ENCODE results near the gene DMRTA2. TPM values are rescaled to one million over a fixed set of nuclear protein-coding genes. Genes with fewer than 3 reads are reported as not detected.

The DMRTA2 gene
- total and polyA plus RNA-seq, 5 donors from 2014 or later = not detected

- peak overlapping the region; percentile 11 to 34 (median 27) for H3K27ac Mint-ChIP-seq
- H3K4me3 Mint-ChIP-seq = no peak overlapping the region
- no peaks in the 10 kb centered on the region for H3K9me3 Mint-ChIP-seq
- peaks cover 0 to 15% (median 10%) of the 10 kb centered on the region in 4 donors for H3K4me1 Mint-ChIP-seq
- H3K27me3 ChIP-seq (ENCODE audit: control insufficient read depth, insufficient read depth, low read length) = no peaks in the 10 kb centered on the region
- H3K36me3 ChIP-seq (ENCODE audit: control insufficient read depth, insufficient read depth, low read length) = no peaks in the 10 kb centered on the region
- no peak overlapping the region for H3K27ac ChIP-seq (ENCODE audit: insufficient read depth, low read length, poor library complexity, severe bottlenecking)
- H3K9me3 ChIP-seq (ENCODE audit: control insufficient read depth in 2 of 2, low read length in 2 of 2) = no peaks in the 10 kb centered on the region
- no peaks in the 10 kb centered on the region for H3K4me1 ChIP-seq (ENCODE audit: control insufficient read depth, insufficient read depth, low read length, poor library complexity, severe bottlenecking)
- no peak for ATAC-seq (ENCODE audit: low read depth in 2 of 2)
- DNase-seq = peak in 1 of 3 donors; percentile 15
- H3K27me3 Mint-ChIP-seq = peaks cover 4% of the 10 kb centered on the region
- peaks cover 11% of the 10 kb centered on the region for H3K36me3 Mint-ChIP-seq
- no peak overlapping the region for H3K4me3 ChIP-seq (ENCODE audit: low read depth, low read length)
These were observed 27.8 kb upstream of the DMRTA2 start for GRCh38 chr1:50450861-50451653.

- Histone ChIP-seq H3K9me3 (ENCODE audit: control insufficient read depth in 2 of 2, low read length in 2 of 2) (no peaks in the 10 kb centered on the region), H3K36me3 (ENCODE audit: control insufficient read depth, insufficient read depth, low read length) (no peaks in the 10 kb centered on the region), H3K4me1 (ENCODE audit: control insufficient read depth, insufficient read depth, low read length, poor library complexity, severe bottlenecking) (no peaks in the 10 kb centered on the region), H3K4me3 (ENCODE audit: low read depth, low read length) (no peak overlapping the region), H3K27ac (ENCODE audit: insufficient read depth, low read length, poor library complexity, severe bottlenecking) (no peak overlapping the region), H3K27me3 (ENCODE audit: control insufficient read depth, insufficient read depth, low read length) (no peaks in the 10 kb centered on the region)
- Mint-ChIP-seq H3K4me3 (no peak overlapping the region), H3K27ac (no peak overlapping the region), H3K27me3 (peaks cover 4% of the 10 kb centered on the region), H3K9me3 (no peaks in the 10 kb centered on the region), H3K4me1 (peaks cover 5 to 15% (median 7%) of the 10 kb centered on the region in 4 donors), H3K36me3 (peaks cover 7% of the 10 kb centered on the region)
- no peak for ATAC-seq (ENCODE audit: low read depth in 2 of 2)
- DNase-seq = no peak
These were observed 24.7 kb upstream of the DMRTA2 start for GRCh38 chr1:50447961-50448360.

- H3K4me3 Mint-ChIP-seq = no peak overlapping the region
- no peaks in the 10 kb centered on the region for H3K9me3 Mint-ChIP-seq
- no peak overlapping the region for H3K4me3 ChIP-seq (ENCODE audit: low read depth, low read length)
- H3K27me3 Mint-ChIP-seq = no peaks in the 10 kb centered on the region
- DNase-seq (no peak), ATAC-seq (ENCODE audit: low read depth in 2 of 2) (no peak)
- H3K36me3 ChIP-seq (ENCODE audit: control insufficient read depth, insufficient read depth, low read length) = peaks cover 23% of the 10 kb centered on the region
- no peaks in the 10 kb centered on the region for H3K27me3 ChIP-seq (ENCODE audit: control insufficient read depth, insufficient read depth, low read length)
- no peaks in the 10 kb centered on the region for H3K4me1 ChIP-seq (ENCODE audit: control insufficient read depth, insufficient read depth, low read length, poor library complexity, severe bottlenecking)
- no peaks in the 10 kb centered on the region for H3K9me3 ChIP-seq (ENCODE audit: control insufficient read depth in 2 of 2, low read length in 2 of 2)
- no peak overlapping the region for H3K27ac ChIP-seq (ENCODE audit: insufficient read depth, low read length, poor library complexity, severe bottlenecking)
- peaks cover 0 to 6% (median 0%) of the 10 kb centered on the region in 4 donors for H3K4me1 Mint-ChIP-seq
- H3K36me3 Mint-ChIP-seq = peaks cover 38% of the 10 kb centered on the region
- H3K27ac Mint-ChIP-seq = peak overlapping the region in 1 of 3 donors; percentile 54
These were observed 17.9 kb upstream of the DMRTA2 start for GRCh38 chr1:50441183-50441582.

DNA sequence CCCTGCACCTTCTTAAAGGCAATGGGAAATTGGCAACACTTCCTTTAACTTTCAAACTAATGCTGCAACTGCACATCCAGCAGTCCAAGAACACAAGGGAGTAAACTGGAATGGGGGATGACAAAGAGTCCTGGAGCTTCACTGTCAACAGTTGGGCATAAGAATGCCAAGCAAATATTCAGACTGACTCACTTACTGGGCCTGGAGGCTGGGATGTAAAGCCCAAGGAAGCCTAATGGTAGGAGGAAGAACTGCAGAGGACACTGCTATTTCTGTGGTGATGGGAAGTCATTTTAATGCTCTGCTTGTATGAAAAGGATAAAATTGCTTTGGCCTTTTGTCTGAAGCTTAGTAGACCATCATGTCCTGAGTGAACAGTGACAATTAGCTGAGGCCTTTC, 15.7 kb upstream of the DMRTA2 start:
- Histone ChIP-seq H3K4me1 (ENCODE audit: control insufficient read depth, insufficient read depth, low read length, poor library complexity, severe bottlenecking) (no peaks in the 10 kb centered on the region), H3K9me3 (ENCODE audit: control insufficient read depth in 2 of 2, low read length in 2 of 2) (no peaks in the 10 kb centered on the region), H3K4me3 (ENCODE audit: low read depth, low read length) (no peak overlapping the region), H3K36me3 (ENCODE audit: control insufficient read depth, insufficient read depth, low read length) (peaks cover 23% of the 10 kb centered on the region), H3K27ac (ENCODE audit: insufficient read depth, low read length, poor library complexity, severe bottlenecking) (no peak overlapping the region), H3K27me3 (ENCODE audit: control insufficient read depth, insufficient read depth, low read length) (no peaks in the 10 kb centered on the region)
- Mint-ChIP-seq H3K27ac (no peak overlapping the region), H3K36me3 (peaks cover 38% of the 10 kb centered on the region), H3K4me3 (no peak overlapping the region), H3K27me3 (peaks cover under 1% of the 10 kb centered on the region), H3K9me3 (no peaks in the 10 kb centered on the region), H3K4me1 (peaks cover 0 to 4% (median 0%) of the 10 kb centered on the region in 4 donors)
- ATAC-seq (ENCODE audit: low read depth in 2 of 2) = no peak
- no peak for DNase-seq

- Mint-ChIP-seq H3K27ac (no peak overlapping the region), H3K4me3 (no peak overlapping the region)
- no peaks in the 10 kb centered on the region for H3K4me1 ChIP-seq (ENCODE audit: control insufficient read depth, insufficient read depth, low read length, poor library complexity, severe bottlenecking)
These were observed 13.2 kb upstream of the DMRTA2 start for GRCh38 chr1:50436489-50436888.

GRCh38 chr1:50430010-50430405, 6.8 kb upstream of the DMRTA2 start:
- Mint-ChIP-seq H3K4me3 (no peak overlapping the region), H3K27me3 (peaks cover 84% of the 10 kb centered on the region), H3K9me3 (peaks cover 0 to 8% (median 0%) of the 10 kb centered on the region in 7 donors), H3K4me1 (peaks cover 0 to 32% (median 5%) of the 10 kb centered on the region in 4 donors), H3K36me3 (no peaks in the 10 kb centered on the region), H3K27ac (no peak overlapping the region)
- ATAC-seq (ENCODE audit: low read depth in 2 of 2) = no peak
- H3K27ac ChIP-seq (ENCODE audit: insufficient read depth, low read length, poor library complexity, severe bottlenecking) = no peak overlapping the region
- H3K27me3 ChIP-seq (ENCODE audit: control insufficient read depth, insufficient read depth, low read length) = peaks cover 39% of the 10 kb centered on the region
- H3K4me3 ChIP-seq (ENCODE audit: low read depth, low read length) = no peak overlapping the region
- H3K9me3 ChIP-seq (ENCODE audit: control insufficient read depth in 2 of 2, low read length in 2 of 2) = no peaks in the 10 kb centered on the region
- H3K4me1 ChIP-seq (ENCODE audit: control insufficient read depth, insufficient read depth, low read length, poor library complexity, severe bottlenecking) = peaks cover 11% of the 10 kb centered on the region
- H3K36me3 ChIP-seq (ENCODE audit: control insufficient read depth, insufficient read depth, low read length) = no peaks in the 10 kb centered on the region
- no peak for DNase-seq

More at GRCh38 chr1:50436489-50436888, 13.2 kb upstream of the DMRTA2 start:
- DNase-seq = no peak
- Mint-ChIP-seq H3K4me1 (peaks cover 0 to 4% (median 0%) of the 10 kb centered on the region in 4 donors), H3K36me3 (peaks cover 31% of the 10 kb centered on the region), H3K27me3 (peaks cover 21% of the 10 kb centered on the region), H3K9me3 (no peaks in the 10 kb centered on the region)
- ATAC-seq (ENCODE audit: low read depth in 2 of 2) = no peak
- Histone ChIP-seq H3K36me3 (ENCODE audit: control insufficient read depth, insufficient read depth, low read length) (peaks cover 20% of the 10 kb centered on the region), H3K9me3 (ENCODE audit: control insufficient read depth in 2 of 2, low read length in 2 of 2) (no peaks in the 10 kb centered on the region), H3K4me3 (ENCODE audit: low read depth, low read length) (no peak overlapping the region), H3K27me3 (ENCODE audit: control insufficient read depth, insufficient read depth, low read length) (peaks cover 10% of the 10 kb centered on the region), H3K27ac (ENCODE audit: insufficient read depth, low read length, poor library complexity, severe bottlenecking) (no peak overlapping the region)

DNA sequence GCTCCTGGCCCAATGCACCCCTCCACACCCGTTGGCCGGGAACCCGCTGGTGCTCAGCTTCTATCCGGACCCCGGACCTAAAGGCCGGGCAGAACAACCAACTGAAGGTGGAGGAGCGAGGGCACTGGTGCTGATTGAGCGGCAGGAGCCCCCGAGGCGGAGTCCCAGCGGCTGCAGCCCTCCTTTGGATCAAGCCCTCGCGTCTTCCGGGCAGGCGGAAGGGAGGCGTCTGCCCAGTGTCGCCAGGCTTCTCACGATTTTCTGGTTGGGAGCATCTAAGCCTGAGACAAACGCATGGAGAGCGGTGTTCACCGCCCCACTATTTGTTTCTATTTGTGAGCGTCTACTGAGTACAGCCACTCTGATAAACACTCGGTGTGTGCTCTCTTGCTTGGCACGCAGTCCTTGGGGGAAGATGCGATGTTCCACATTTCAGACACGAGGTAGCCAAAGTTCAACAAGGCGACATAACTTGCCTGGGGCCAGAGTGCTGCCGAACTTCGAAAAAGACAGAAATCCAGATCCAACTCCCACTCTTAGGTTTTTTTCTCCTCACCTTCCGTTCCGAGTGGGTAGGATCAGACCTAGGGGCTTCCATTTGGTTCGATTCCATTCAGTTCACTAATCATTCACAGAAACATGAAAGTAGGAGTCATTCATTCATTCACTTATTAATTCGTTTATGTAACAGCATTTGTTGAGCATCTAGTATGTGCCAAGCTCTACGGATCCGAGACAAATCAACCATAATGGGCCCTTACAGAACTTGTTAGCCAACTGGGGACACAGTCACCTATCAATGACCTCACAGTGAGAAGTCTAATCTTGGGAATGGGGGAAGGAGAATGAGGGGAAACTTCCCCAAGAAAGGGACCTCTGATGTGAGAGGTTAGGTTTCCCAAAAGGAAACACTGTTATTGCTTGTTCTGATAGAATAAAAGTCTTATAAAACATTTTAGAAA, 4.9 kb upstream of the DMRTA2 start:
- Histone ChIP-seq H3K4me1 (ENCODE audit: control insufficient read depth, insufficient read depth, low read length, poor library complexity, severe bottlenecking) (peaks cover 30% of the 10 kb centered on the region), H3K27ac (ENCODE audit: insufficient read depth, low read length, poor library complexity, severe bottlenecking) (no peak overlapping the region), H3K27me3 (ENCODE audit: control insufficient read depth, insufficient read depth, low read length) (peaks cover 44% of the 10 kb centered on the region), H3K36me3 (ENCODE audit: control insufficient read depth, insufficient read depth, low read length) (no peaks in the 10 kb centered on the region), H3K9me3 (ENCODE audit: control insufficient read depth in 2 of 2, low read length in 2 of 2) (no peaks in the 10 kb centered on the region), H3K4me3 (ENCODE audit: low read depth, low read length) (no peak overlapping the region)
- H3K27me3 Mint-ChIP-seq = peaks cover 95% of the 10 kb centered on the region
- no peaks in the 10 kb centered on the region for H3K36me3 Mint-ChIP-seq
- no peak for DNase-seq
- H3K4me3 Mint-ChIP-seq = peak overlapping the region in 1 of 4 donors; percentile 10
- peaks cover 0 to 46% (median 19%) of the 10 kb centered on the region in 4 donors for H3K4me1 Mint-ChIP-seq
- no peak overlapping the region for H3K27ac Mint-ChIP-seq
- no peak for ATAC-seq (ENCODE audit: low read depth in 2 of 2)
- H3K9me3 Mint-ChIP-seq = peaks cover 0 to 8% (median 0%) of the 10 kb centered on the region in 7 donors

Measured in CD4-positive, CD25-positive, alpha-beta regulatory T cell (primary cell).